Left lung (tissue), 10 donors: ENCODE results near the gene VEZT. TPM values are rescaled to one million over a fixed set of nuclear protein-coding genes. Genes with fewer than 3 reads are reported as not detected.

Experiments used
- ATAC-seq: fragments of 200-7000 bp; cut with Tn5 transposase; one replicate; pipeline ENCODE4 v1.9.1; 2020; ENCODE audit warnings: moderate library complexity
- DNase-seq, 4 donors: peaks; one replicate each; pipeline ENCODE4 v3.0.0-alpha.2; 2013 to 2020
- H3K27ac ChIP-seq, 2 donors: fragments of 200-600 bp; sonication (generic) in 1 of 2; one replicate each; pipeline versions ENCODE4 v1.5.0 to v1.8.0; 2020 to 2021
- H3K27me3 ChIP-seq, 2 donors: fragments of 200-600 bp; sonication (generic) in 1 of 2; one replicate each; pipeline versions ENCODE4 v1.5.0 to v1.8.0; 2020 to 2021
- H3K36me3 ChIP-seq, 2 donors: fragments of 200-600 bp; sonication (generic) in 1 of 2; one replicate each; pipeline versions ENCODE4 v1.5.0 to v1.8.0; 2020 to 2021
- H3K4me1 ChIP-seq, 2 donors: fragments of 200-600 bp; one replicate each; pipeline ENCODE4 v1.8.0; 2021
- H3K4me3 ChIP-seq, 2 donors: fragments of 200-600 bp; sonication (generic) in 1 of 2; one replicate each; pipeline versions ENCODE4 v1.5.0 to v1.8.0; 2020 to 2021; ENCODE audit warnings: mild to moderate bottlenecking in 1 of 2
- H3K9me3 ChIP-seq, 2 donors: fragments of 200-600 bp; sonication (generic) in 1 of 2; one replicate each; pipeline versions ENCODE4 v1.5.0 to v1.8.0; 2020 to 2021
- intact Hi-C, 2 donors: fragments of 100-400 bp; cut with DNase I; formaldehyde crosslinking; loops; one replicate each; pipeline versions ENCODE4 v1.11.2 to v1.14.2; 2022
- polyA plus RNA-seq, 6 donors: library from polyadenylated mRNA; unstranded; fragments of 120-200 nt; gene quantifications; one replicate each; pipeline ENCODE4 v1.2.1, GENCODE V29; 2013; ENCODE audit not compliant: insufficient read length in 6 of 6
- total RNA-seq, 2 donors: library from RNA; stranded (reverse); fragmentation: NEBNext Ultra II Directional; extraction: Animal tissue kit (Norgen Biotek cat#: 25700); gene quantifications; one replicate each; pipeline ENCODE4 v1.2.1, GENCODE V29; 2021
- TF ChIP-seq, protein P1 (sequence below), 2 donors: fragments of 200-600 bp; sonication (generic) in 1 of 2; IDR thresholded peaks; one replicate each; pipeline versions ENCODE4 v1.5.0 to v1.8.0; 2021; ENCODE audit warnings: antibody characterized with exemption in 2 of 2
- donor health status: DM: no; HTN: yes; CAD: no.
- donor health status: DM: no; HTN: no; CAD: no.

Gene VEZT
- total and polyA plus RNA-seq, 8 donors: 69.4 to 108 (median 87.1) TPM

DNA sequence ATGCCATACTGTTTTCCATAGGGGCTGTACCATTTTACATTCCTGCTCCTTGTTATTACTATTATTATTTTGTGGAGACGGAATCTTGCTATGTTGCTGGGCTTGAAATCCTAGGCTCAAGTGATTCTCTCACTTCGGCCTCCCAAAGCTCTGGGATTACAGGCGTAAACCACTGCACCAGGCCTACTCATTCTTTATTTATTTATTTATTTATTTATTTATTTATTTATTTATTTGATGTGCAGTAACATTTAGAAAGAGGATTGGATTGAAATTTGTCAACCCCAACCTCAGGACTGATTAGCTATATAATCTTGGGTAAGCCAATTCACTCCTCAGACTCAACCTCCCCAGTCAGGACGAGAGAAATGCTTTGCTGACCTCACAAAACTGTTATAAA, 107.9 kb downstream of the VEZT start:
- Histone ChIP-seq H3K27ac (no peak overlapping the region), H3K4me1 (no peaks in the 10 kb centered on the region), H3K4me3 (no peak overlapping the region), H3K9me3 (no peaks in the 10 kb centered on the region), H3K27me3 (no peaks in the 10 kb centered on the region), H3K36me3 (no peaks in the 10 kb centered on the region)
- DNase-seq (no peak), ATAC-seq (no peak)
- TF ChIP-seq, protein P1, sequence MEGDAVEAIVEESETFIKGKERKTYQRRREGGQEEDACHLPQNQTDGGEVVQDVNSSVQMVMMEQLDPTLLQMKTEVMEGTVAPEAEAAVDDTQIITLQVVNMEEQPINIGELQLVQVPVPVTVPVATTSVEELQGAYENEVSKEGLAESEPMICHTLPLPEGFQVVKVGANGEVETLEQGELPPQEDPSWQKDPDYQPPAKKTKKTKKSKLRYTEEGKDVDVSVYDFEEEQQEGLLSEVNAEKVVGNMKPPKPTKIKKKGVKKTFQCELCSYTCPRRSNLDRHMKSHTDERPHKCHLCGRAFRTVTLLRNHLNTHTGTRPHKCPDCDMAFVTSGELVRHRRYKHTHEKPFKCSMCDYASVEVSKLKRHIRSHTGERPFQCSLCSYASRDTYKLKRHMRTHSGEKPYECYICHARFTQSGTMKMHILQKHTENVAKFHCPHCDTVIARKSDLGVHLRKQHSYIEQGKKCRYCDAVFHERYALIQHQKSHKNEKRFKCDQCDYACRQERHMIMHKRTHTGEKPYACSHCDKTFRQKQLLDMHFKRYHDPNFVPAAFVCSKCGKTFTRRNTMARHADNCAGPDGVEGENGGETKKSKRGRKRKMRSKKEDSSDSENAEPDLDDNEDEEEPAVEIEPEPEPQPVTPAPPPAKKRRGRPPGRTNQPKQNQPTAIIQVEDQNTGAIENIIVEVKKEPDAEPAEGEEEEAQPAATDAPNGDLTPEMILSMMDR (IDR thresholded peaks at IDR 0.05): no peak
- intact Hi-C loops: no loop called here

DNA sequence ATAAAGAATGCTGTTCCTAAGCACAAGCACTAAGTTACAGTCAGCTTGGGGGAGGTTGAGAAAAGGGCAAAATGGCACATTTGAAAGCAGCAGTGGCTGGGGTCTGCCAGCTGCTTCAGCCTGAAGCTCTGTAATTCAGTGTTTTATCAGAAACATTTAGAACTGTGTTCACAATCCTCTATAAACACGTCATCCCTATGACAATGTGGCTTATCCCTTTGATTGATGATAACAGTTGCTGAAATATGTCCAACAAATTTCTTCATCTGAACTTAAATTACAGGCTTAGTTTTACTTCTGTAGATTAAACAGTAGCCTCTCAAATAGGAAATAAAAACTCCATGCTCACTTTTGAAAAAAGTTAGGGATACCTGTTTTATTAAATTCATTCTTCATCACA, 108.8 kb downstream of the VEZT start:
- ATAC-seq (no peak), DNase-seq (no peak)
- TF ChIP-seq, protein P1 (IDR thresholded peaks at IDR 0.05): no peak
- Histone ChIP-seq H3K4me3 (no peak overlapping the region), H3K36me3 (no peaks in the 10 kb centered on the region), H3K9me3 (no peaks in the 10 kb centered on the region), H3K4me1 (no peaks in the 10 kb centered on the region), H3K27ac (no peak overlapping the region), H3K27me3 (no peaks in the 10 kb centered on the region)
- intact Hi-C loops: no loop called here

DNA sequence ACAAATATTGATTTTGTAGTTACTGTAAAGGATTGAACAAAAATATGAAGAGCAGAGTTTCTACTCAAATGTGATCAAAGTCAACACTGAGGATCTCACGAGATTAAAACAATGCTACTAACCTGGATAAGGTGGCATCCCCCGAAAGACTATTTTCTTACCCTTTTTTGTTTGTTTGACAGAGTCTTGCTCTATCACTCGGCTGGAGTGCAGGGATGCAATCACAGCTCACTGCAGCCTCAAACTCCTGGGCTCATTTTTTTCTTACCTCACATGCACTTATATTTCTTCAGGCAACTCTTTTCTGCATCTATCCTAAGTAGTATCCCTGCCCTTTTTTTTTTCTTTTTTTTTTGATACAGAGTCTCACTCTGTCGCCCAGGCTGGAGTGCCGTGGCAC, 109.2 kb downstream of the VEZT start:
- no peaks in the 10 kb centered on the region for H3K36me3 ChIP-seq
- H3K9me3 ChIP-seq: no peaks in the 10 kb centered on the region
- H3K4me1 ChIP-seq: no peaks in the 10 kb centered on the region
- no peak for ATAC-seq
- no peak overlapping the region for H3K4me3 ChIP-seq
- H3K27ac ChIP-seq: no peak overlapping the region
- TF ChIP-seq, protein P1 (IDR thresholded peaks at IDR 0.05): no peak
- intact Hi-C loops: no loop called here
- no peak for DNase-seq
- no peaks in the 10 kb centered on the region for H3K27me3 ChIP-seq

DNA sequence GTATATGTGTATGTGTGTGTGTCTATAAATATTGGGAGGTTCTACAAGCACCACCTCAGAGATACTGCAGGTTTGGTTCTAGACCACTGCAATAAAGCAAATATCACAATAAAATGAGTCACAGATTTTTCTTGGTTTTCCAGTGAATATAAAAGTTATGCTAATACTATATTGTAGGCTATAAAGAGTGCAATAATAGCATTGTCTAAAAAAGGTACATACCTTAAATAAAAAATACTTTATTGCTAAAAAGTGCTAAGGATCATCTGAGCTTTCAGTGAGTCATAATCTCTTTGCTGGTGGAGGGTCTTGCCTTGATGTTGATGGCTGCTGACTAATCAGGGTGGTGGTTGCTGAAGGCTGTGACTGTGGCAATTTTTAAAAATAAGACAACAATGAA, 111.1 kb downstream of the VEZT start:
- intact Hi-C loops: no loop called here
- no peaks in the 10 kb centered on the region for H3K27me3 ChIP-seq
- H3K27ac ChIP-seq: no peak overlapping the region
- H3K9me3 ChIP-seq: no peaks in the 10 kb centered on the region
- ATAC-seq (no peak), DNase-seq (no peak)
- TF ChIP-seq, protein P1 (IDR thresholded peaks at IDR 0.05): no peak
- H3K4me3 ChIP-seq: no peak overlapping the region
- H3K4me1 ChIP-seq: no peaks in the 10 kb centered on the region
- H3K36me3 ChIP-seq: no peaks in the 10 kb centered on the region

DNA sequence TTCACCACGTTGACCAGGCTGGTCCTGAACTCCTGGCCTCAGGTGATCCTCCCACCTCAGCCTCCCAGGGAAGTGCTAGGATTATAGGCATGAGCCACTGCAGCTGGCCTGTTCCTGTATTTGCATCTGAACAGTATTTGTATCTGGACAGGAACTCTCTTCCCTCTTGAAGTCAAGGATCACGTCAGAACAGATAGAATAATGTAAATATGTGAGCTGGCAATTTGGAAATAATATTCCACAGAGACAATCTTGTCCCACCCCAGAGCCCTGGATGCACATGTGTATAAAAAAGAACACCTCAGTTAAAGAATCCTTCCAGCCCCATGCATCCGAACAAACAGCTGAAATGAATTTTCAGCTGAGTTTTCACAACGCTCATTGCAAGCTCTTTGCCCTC, 118.3 kb downstream of the VEZT start:
- TF ChIP-seq, protein P1 (IDR thresholded peaks at IDR 0.05): no peak
- ATAC-seq (no peak), DNase-seq (no peak)
- Histone ChIP-seq H3K4me1 (peaks cover 7 to 10% of the 10 kb centered on the region in 2 donors), H3K27ac (peak overlapping the region; percentile 48 to 55), H3K4me3 (no peak overlapping the region), H3K36me3 (no peaks in the 10 kb centered on the region), H3K9me3 (no peaks in the 10 kb centered on the region), H3K27me3 (no peaks in the 10 kb centered on the region)
- intact Hi-C loops: loop anchor here in 1 of 2 donors (10.0 kb wide), 1 partner anchor 221 kb away; no protein-coding TSS in a partner anchor
